CD4-positive, alpha-beta T cell treated with Interleukin-2 at 100 ng/mL for 4 hours (primary cell): Measurements from ENCODE around the gene PELI3.

Experiments
- DNase-seq: peaks from one replicate; pipeline ENCODE4 v3.0.0-alpha.2; 2020; ENCODE audit warnings: low spot score

The PELI3 gene

DNA sequence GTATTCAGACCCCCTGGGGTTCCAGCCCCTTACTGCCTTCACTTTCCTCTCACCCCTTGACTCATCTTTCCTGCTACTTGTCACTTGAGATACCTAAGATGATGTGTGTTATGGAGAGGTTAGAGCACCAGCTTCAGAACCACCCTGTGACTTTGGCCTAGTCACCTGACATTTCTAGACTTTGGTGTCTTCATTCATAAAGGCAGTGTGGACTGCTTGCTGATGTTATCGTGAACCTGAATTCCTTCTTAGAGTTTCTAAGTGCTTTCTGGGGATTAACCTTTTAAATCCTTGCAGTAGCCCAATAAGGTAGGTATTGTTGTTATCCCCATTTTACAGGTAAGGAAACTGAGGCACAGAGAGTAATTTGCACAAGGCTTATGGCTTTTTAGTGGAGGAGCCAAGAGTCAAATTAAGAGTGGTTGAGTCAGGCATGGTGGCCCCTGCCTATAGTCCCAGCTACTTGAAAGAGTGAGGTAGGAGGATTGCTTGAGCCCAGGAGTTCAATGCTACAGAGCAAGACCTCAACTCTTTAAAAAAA, 38.6 kb downstream of the PELI3 start:
- no peak for DNase-seq

DNA sequence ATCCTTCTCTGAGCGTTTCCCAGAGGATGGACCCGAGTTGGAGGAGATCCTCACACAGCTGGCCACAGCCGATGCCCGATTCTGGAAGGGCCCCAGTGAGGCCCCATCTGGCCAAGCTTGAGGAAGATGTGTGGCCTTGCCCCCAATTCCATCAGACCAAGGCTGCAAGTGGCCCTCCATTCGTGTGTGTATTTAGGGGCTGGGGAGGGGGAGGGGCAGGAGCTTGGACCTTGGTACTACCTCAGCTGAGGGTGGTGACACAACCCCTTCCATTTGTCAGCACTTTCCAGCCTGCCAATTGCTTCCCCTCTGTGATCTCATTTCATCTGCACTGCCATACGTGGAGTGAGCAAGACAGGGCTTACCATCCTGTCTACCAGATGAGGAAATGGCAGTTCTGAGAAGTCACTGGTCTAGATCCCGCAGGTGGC, 42.4 kb downstream of the PELI3 start:
- no peak for DNase-seq

DNA sequence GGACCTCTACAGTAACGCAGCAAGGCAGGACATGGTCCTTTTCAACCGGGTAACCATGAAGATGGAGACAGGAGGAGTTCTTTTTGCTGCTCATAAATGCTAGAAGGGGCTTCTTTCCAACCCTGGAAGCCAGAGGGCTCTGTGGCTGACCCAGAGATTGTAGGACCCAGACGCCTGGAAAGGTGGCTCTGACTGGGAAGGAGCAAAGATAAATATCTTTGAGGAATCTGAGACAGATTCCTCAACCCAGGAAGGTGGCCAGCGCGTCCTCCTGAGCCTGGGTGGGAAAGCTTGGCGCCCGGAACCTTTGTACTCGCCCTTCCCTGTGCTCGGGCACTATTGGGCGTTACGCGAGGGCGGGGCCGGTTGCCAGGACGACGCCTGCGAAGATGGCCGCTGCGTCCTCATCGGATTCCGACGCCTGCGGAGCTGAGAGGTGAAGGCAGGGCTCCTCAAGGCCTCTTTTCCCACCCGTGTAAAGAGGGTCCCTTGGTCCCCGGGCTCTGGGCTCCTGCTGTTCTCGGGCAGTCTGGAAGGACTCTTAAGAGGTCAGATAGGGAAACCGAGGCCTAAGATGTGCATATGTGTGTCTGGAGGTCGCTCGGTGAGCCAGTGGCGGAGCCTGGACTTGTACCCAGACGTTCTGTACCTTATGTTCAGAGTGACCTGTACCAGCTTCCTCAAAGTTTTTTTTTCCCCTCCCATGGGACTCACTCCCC, 43.7 kb downstream of the PELI3 start, which contains the start of gene BBS1:
Gene BBS1, plus strand, starts transcription at position 365 of the 719 bp plus-strand sequence. Its CDS starts 25 bp downstream, at position 390.
- DNase-seq, result peak; percentile 83

- DNase-seq, result no peak
Observed at GRCh38 chr11:66510990-66511339, 44.3 kb downstream of the PELI3 start.

DNA sequence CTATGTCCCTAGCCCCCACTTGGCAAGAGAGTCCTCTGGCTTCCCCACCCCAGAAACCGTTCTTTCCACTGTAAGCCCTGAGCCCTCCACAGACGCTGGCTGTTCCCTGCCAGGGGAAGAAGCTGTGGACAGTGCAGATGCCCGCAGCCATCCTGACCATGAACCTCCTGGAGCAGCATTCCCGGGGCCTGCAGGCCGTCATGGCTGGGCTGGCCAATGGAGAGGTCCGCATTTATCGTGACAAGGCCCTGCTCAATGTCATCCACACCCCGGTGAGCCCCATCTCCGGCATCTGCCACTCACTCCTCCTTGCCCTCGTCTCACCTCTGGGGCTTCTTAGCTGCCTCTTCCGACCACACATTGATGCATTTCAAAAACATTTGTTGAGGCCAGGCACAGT, 56.9 kb downstream of the PELI3 start:
- no peak for DNase-seq

- no peak for DNase-seq
Observed at GRCh38 chr11:66524304-66525040, 57.8 kb downstream of the PELI3 start.
